Adipose tissue (tissue), 3 donors: Measurements from ENCODE around the gene TMEM242. TPM values are rescaled to one million over a fixed set of nuclear protein-coding genes. Genes with fewer than 3 reads are reported as not detected.

Experiments used
- H3K27ac ChIP-seq: one replicate; pipeline ENCODE4 v1.5.1; 2013; ENCODE audit warnings: low read depth, low read length
- WGBS, 3 donors: extraction: QIAGEN DNeasy Blood & Tissue Kit; methylation state at CpG; one replicate each; pipeline ENCODE4 v1.1.7; 2013; 5-methylcytosine and 5-hydroxymethylcytosine counted together
- polyA plus RNA-seq, 3 donors: library from polyadenylated mRNA; stranded (reverse); fragments of 200-250 nt; gene quantifications; one replicate each; pipeline ENCODE4 v1.2.3, GENCODE V29; 2013
- donor health status: healthy with polysubstance abuse.
- donor health status: Bipolar disorder and iron deficiency.
- donor health status: healthy.

TMEM242 gene
- polyA plus RNA-seq, 3 donors, result 3.9 to 4.8 (median 3.9) TPM

DNA sequence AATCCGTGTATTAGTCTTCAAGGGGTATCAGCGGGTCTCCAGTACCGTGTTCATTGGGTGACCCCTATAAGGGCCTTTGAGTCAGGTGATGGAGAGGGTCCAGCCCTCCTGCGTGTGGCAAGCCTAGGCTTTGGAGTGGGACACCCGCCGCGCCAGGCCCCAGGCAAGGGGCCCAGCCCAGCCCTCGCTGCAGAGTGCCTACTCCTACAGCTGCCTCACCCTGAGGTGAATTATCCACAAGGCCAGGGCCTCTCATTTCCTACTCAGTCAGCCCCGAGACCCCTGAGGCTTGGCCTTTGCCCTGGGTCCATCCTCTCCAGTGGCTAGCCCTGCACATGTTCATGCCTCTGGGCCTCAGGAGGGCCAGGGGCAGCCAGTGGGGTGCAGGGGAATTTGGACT is 45.1 kb downstream of the TMEM242 start:
- 90 to 95% (median 94%) methylated on average over 9 of the region's 9 CpGs for WGBS, 3 donors
- H3K27ac ChIP-seq, result no peak overlapping the region

DNA sequence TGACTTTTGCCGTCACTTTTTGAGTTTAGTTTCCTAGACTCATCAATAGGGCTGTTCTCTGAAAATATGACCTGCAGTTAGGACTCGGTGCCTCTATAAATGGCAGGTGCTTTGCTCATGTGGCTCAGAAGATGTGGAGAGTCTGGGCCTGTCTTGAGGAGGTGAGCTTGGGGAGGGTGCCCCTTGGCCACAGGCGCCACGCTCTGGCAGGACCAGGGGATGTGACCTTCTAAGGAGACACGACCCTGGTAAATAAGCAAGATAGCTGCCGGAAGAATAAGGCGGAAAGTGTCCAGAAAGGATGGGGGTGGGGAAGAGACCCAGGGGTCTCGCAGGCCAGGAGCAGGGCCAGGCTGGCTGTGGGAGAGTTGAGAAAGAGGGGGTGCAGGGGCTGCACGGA is 46.6 kb downstream of the TMEM242 start:
- WGBS, 3 donors, result 84 to 94% (median 89%) methylated on average over 9 of the region's 9 CpGs
- no peak overlapping the region for H3K27ac ChIP-seq

DNA sequence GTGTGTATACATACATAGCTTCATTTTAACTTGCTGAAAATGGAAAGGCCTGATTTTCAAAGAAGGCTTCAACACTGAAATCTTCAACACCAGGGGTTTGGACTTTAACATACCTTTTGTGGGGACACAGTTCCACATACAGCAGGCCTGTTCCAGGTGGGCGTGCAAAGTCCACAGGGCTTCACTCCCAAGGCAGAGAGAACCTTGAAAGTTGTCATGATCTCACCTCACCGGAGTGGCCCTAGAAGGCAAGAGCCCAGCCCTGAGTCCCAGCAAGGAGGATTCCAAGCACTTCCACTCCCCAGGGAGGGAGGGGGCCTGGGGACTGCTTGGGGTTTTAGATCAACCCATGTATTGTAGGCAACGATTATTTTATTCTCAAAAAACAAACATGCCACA is 47.2 kb downstream of the TMEM242 start:
- no peak overlapping the region for H3K27ac ChIP-seq
- 71 to 92% (median 92%) methylated on average over 3 of the region's 3 CpGs for WGBS, 3 donors

DNA sequence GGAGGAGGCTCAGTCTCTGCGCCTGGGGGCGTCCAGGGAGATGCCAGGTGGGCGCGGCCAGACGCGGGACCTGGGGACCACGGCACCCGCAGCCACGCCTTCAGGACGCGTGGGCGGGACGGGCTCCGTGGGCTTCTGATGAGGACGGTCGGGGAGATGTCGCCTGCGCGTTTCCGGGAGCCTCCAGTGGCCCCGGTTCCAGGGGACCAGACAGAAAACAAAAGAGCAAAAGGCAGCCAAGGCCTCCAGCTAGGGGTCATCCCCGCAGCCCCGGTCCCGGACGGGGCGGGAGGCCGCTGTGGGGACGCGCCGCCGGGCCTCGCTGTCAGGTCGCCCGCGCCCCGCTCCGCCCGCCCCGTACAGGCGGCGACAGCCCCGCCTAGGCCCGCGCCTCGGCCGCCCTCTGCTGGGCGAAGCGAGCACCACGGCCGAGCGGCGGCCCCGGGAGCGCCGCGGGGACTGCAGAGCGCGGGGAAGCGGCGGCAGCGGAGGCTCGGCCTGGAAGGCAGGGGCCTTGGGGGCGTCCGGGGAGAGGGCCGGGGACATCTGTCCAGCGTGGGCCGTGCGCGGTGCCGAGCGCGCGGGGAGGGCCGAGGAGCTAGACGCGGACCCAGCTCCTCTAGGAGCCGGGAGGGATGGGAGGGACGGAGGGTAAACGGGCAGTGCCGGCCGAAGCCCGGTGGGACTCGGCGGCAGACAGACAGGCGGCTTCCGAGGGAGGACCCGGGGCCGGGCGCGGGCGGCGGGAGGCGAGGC is 48.7 kb downstream of the TMEM242 start:
- 0 to 1% (median 1%) methylated on average over 67 to 93 of the region's 93 CpGs for WGBS, 3 donors

DNA sequence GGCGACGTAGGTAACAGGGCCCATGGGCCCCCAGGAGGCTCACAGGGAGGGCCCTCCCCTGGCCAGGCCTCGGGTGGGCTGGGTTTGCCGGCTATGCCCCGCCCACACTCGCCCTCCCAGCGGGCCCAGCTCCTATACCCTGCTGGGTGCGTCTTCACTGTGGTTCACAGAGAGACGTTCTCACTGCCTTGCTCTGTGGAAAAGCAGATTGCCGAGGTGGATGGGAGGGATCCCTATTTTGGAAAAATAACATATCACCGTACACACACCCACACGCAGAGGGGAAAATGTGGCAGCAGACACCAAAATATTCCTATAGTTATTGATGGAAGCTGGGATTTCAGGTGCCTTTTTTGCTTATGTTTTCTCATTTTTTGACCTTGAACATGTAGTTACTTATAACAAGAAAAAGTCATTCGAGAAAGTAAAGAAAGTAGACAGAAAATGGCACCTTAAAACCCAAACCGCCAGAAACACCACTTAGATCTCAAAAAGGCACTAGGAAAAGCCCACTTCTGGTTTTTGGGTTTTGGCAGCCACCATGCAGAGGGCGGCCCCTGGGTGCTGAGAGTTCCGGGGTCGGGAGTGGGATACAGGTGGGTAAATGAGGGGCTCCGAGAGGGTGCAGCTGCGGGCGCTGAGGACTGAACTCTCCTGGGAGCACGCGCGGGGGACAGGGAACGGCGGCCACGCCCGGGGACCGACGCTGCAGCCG is 49.4 kb downstream of the TMEM242 start:
- H3K27ac ChIP-seq, result no peak overlapping the region
- WGBS, 3 donors, result 15 to 32% (median 20%) methylated on average over 30 of the region's 30 CpGs

More for the DNA sequence above, 48.7 kb downstream of the TMEM242 start:
- no peak overlapping the region for H3K27ac ChIP-seq

DNA sequence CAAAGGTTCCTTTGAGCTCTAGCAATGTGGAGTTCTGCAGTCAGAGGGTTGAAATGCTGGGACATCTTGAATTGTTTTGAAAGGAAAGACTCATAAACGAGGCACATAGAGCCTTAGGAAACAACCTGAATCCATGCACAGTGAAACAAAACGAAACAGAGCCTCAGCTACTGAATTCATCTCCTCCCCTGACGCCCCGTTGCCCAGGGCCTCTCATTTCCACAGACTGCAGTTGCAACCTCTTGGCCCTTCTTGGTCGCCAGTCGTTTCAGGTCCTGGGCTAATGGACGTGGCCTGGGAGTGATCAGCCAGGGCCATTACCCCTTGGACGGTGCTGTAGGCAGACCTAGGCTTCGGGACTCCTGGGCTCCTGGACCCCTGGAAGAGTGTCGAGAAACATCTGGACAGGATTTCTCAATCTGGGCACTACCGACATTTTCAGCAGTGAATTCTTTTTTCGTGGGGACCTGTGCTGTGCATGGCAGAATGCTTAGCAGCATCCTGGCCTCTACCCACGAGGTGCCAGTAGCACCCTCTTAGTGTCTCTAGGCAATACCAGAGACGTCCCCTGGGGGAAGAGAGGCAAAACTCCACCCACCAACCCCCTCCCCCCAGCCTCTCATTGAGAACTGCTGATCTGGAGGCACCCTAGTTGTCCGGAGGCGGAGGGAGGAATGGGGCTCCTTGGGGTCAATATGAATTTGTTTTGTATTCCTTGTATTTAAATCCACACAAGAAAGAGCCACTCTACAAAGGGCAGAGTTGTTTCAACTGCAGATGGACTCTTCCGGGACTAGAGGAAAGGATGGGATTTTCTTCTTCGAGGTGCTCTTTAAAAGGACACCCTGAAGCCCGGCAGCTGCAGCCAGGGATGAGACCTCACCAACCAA is 50.2 kb downstream of the TMEM242 start:
- H3K27ac ChIP-seq, result no peak overlapping the region

DNA sequence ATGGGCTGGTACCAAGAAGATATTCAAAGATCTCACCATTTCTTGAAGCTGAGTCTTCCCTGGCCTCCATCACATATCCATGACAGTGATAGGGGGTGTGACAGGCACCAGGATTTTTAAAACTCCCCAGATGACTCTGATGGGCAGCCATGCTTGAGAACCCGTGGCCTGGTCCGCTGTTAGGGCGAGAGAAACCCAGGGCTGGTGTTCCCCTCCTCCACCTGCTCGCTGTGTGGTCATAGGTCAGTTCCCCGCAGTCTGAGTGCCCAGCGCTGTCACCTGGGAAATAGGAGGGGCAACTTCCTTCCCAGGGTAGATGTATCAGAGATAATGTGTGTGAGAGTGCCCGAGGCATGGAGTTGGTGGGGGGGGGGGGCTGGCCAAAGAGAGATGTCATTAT is 50.9 kb downstream of the TMEM242 start:
- 70 to 89% (median 82%) methylated on average over 7 of the region's 7 CpGs for WGBS, 3 donors

More for the DNA sequence above, 50.2 kb downstream of the TMEM242 start:
- WGBS, 3 donors, result 72 to 86% (median 80%) methylated on average over 19 of the region's 19 CpGs

DNA sequence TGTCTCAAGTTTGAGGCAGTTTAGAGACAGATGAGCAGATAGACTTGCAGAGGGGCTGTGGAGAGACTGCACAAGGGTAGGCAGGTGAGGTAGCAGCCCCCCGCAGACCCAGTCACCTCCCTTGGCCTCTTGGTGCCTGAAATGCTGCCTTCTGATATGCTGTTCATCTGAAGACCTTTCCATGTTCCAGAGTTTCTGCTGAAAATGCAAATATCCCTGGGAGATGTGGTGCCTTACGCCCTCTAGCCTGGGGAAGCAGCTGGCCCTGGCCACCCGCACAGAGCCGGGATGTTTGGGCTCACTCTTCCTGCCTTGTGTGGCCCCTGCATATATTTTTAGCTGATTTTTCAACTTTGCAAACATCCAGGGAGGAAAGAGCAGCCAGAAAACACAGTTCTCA is 51.4 kb downstream of the TMEM242 start:
- no peak overlapping the region for H3K27ac ChIP-seq
- 77 to 85% (median 82%) methylated on average over 4 of the region's 4 CpGs for WGBS, 3 donors

More for the DNA sequence above, 50.9 kb downstream of the TMEM242 start:
- no peak overlapping the region for H3K27ac ChIP-seq

DNA sequence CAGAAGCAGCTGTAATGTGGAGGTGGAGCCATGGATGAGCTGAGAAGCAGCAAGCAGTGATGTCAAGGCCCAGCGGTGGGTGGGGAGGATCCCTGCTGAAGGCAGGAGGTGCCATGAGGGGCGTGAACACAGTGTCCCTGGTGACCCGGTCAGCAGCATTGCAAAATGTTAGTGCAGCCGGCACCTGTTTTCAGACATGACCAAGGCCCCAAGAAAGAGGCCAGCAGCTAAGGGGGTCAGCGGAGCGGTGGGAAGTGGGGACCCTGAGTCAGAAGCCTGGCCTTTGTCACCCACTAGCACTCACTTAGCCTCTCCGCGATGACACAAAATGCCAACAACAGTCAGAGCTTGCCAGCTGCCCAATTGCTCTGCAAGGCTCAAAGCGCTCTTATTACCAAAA is 51.9 kb downstream of the TMEM242 start:
- no peak overlapping the region for H3K27ac ChIP-seq
- 93 to 97% (median 95%) methylated on average over 9 of the region's 9 CpGs for WGBS, 3 donors

DNA sequence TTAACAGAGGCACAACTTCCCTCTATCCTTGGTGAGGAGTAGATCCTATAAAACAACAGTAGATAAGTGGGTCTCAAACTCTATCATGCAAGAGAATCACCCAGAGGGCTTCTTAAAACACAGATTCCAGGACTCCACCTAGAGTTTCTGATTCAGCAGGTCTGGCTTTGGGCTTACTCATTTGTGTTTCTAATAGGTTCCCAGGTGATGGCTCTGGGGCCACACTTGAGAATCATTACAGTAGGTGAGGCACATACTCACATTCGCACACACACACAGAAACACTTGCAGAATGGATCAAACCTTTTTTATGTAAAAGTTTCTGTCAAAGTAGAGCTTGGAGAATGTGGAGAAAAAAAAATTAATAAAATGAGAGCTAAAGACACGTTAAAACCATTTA is 52.4 kb downstream of the TMEM242 start:
- WGBS, 3 donors, result 92 to 98% (median 94%) methylated on average over 2 of the region's 2 CpGs
- no peak overlapping the region for H3K27ac ChIP-seq

DNA sequence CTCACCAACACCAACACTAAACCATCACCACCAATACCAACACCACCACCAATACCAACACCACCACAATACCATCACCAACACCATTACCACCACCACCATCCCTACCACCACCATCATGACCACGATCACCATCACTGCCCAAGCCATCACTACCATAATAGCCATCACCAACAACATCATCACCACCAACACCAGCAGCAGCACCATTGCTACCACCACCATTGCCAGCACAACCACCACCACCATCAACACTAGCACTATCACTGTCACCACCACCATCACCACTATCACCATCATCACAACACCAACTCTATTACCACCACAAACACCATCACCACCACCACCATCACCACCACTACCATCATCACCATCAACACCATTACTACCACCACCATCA is 53.0 kb downstream of the TMEM242 start:
- no peak overlapping the region for H3K27ac ChIP-seq
- 59 to 95% (median 90%) methylated on average over 1 of the region's 1 CpG for WGBS, 3 donors

DNA sequence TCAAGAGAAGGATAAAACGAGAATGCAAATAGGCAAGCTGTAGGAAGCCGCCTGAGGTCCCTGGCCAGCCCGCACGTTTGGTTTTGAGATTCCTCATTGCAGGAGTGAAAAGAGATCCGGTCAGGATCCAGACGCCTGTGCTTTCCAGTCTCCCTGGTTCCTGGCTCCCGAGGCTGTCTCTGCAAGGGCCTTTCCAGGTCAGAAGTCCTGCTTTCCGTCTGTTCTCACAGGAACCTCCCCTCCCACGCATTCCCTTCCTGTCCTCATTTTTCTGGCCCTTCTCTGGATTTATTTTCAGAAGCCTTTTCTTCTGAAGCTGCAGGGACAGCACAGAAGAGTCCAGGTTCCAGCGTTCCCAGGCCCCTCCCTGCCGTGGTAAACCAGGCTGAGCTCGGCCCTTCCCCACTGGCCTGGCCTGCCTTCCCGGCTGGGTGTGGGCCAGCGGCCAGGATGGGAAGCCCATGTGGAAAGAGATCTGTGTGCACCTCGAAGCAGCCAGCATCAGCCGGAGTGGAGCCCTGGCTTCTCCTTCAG is 54.0 kb downstream of the TMEM242 start:
- 31 to 39% (median 37%) methylated on average over 16 of the region's 16 CpGs for WGBS, 3 donors
- H3K27ac ChIP-seq, result no peak overlapping the region

DNA sequence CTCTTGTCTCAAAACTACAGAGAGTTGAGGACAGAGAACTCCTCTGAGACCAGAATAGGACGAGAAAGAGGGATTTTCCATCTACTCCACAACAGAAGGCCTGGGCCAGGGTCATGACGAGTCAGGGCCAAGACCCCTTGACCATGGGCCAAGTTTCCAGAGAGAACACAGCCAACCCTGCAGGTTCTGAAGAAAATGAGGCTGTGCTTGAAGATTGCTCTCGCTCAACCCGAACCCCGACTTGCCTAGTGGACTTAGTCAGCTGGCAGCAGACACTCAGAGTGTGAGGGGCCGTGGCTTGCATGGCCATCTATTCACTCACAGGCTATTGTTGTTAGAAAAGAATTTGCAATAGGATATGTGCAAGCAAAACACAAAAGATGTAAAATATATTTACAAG is 54.5 kb downstream of the TMEM242 start:
- H3K27ac ChIP-seq, result no peak overlapping the region
- WGBS, 3 donors, result 51 to 73% (median 58%) methylated on average over 6 of the region's 6 CpGs

DNA sequence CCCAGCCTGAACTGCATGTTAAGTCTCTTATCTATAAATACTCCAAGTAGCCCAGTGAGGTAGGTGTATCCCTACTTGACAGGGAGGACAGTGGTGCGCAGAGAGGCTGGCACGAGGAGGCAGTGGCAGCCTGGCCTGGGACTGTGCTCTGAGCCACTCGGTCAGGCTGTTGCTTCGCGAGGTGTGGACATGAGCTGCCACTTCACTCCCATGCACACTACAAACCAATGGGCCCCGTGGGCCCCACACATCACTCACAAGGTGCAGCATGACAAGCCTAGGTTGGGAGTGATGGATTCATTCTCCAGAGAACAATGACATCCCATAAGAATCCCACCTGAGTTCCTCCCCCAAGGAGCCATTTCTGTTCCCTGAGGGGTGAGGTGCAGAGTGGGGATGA is 54.9 kb downstream of the TMEM242 start:
- 94 to 97% (median 94%) methylated on average over 6 of the region's 6 CpGs for WGBS, 3 donors
- H3K27ac ChIP-seq, result no peak overlapping the region

DNA sequence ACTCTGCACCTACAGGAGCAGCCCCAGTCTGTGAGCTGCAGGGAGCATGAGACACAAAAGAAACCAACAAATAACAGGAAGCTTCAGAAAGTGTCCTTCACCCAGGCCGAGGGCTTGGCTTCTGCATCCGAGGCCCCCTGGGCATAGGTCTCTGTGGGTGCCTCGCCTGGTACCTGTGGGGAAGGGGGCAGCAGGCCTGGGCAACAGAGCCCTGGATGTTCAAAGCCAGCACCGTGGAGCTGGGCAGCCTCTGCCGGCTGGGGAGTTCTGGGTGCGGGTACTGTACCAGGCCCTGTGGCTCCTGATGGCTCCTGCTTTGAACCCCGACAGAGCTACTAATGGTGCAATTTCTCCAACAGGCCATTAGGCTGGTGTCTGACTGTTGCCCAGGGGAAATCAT is 55.7 kb downstream of the TMEM242 start:
- WGBS, 3 donors, result 89 to 92% (median 90%) methylated on average over 7 of the region's 7 CpGs
- H3K27ac ChIP-seq, result no peak overlapping the region

DNA sequence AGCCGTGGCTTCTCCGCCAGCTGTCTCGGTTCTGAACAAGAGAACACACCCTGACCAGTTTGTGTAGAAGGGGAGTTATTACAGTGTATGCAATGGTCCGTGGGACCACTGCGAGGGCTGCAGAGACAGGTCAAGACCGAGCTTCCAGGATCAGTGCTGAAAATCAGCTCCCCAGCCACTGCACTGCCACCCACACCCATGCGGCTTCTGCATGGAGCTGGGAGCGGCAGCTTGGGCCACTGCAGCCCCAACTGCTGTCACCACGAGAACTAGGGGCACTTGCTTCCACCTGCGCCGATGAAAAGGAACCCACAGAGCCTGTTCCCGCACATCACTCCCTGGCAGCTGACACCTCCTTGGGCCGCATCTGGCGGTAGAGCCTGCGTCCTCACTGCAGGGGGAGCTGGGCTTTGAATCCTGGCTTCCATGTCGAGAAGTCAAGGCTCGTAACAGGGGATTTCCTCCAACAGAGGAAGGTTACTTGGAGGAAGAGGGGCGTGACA is 56.2 kb downstream of the TMEM242 start:
- 86 to 94% (median 88%) methylated on average over 18 of the region's 18 CpGs for WGBS, 3 donors
- no peak overlapping the region for H3K27ac ChIP-seq

DNA sequence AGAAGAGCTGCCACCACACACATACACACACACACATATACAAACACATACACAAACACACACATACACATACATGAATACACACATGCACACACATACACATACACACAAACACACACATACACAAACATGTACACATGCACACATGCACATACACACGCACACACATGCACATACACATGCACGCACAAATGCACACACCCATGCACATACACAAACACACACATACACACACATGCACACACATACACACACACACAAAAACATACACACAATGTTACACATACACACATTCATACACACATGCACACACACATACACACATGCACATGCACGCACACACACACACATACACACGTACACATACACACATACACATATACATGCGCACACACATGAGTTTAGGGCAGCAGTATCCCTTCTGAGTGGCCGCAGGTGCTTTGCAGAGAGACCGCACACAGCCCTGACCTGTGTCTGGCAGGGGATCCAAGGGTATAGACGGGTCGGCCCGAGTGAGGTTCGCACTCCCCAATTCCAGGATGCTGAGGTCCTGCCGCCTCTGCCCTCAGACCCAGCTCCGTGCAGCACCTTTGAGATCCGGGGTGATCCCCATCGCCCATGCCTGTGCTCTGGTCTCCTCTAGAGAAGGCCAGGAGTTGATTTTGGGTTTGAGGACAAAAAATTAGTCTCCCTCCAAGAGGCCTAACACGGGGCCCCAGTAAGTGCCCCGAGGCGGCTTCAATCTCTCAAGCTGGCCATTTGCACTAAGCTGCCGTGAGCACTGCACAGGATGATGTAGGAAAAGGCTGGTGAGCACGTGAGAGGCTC is 56.8 kb downstream of the TMEM242 start:
- 92 to 94% (median 93%) methylated on average over 20 of the region's 20 CpGs for whole genome bisulfite sequencing, 3 donors

DNA sequence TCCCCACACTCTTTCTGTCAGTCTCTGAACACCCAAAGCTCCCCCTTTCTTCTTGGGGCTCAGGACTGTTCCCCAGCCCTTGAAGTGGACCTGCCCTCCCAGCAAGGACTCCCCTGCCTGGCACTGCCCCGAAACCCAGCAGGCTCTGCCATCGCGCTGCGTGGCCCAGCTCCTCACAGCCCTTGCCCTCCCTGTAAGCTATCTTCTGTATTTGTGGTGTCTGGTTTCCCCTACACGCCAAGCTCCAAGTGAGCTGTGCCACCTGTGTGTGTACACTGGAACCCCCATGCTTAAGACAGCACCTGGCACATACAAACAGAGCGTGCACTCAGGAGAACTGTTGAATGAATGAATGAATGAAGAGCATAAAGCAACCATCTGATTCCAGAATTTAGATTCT is 57.7 kb downstream of the TMEM242 start:
- WGBS, 3 donors, result 86 to 95% (median 89%) methylated on average over 6 of the region's 6 CpGs

More for the DNA sequence above, 56.8 kb downstream of the TMEM242 start:
- H3K27ac ChIP-seq, result no peak overlapping the region

More for the DNA sequence above, 57.7 kb downstream of the TMEM242 start:
- H3K27ac ChIP-seq, result no peak overlapping the region
